HUES6 (cell line): ENCODE data around the gene PHYH.

Experiments
- H3K27ac ChIP-seq: 2 replicates; pipeline ENCODE4 v1.7.0; 2013; ENCODE audit warnings: low read depth, mild to moderate bottlenecking, low read length, inconsistent platforms
- H3K27me3 ChIP-seq: 2 replicates; pipeline ENCODE4 v1.6.1; 2013; ENCODE audit warnings: low read length; ENCODE audit not compliant: control insufficient read depth, insufficient read depth
- H3K36me3 ChIP-seq: 2 replicates; pipeline ENCODE4 v1.6.1; 2013; ENCODE audit warnings: low read length; ENCODE audit not compliant: control insufficient read depth, insufficient read depth
- H3K4me1 ChIP-seq: 2 replicates; pipeline ENCODE4 v1.6.1; 2013; ENCODE audit warnings: low read length; ENCODE audit not compliant: control insufficient read depth, insufficient read depth
- H3K4me3 ChIP-seq: 2 replicates; pipeline ENCODE4 v1.5.1; 2013; ENCODE audit warnings: low read depth, low read length
- H3K9ac ChIP-seq: one replicate; pipeline ENCODE4 v1.6.1; 2013; ENCODE audit warnings: mild to moderate bottlenecking, low read length
- H3K9me3 ChIP-seq: 2 replicates; pipeline ENCODE4 v1.6.1; 2013; ENCODE audit warnings: low read depth, low read length; ENCODE audit not compliant: control insufficient read depth, insufficient read depth

Gene PHYH

DNA sequence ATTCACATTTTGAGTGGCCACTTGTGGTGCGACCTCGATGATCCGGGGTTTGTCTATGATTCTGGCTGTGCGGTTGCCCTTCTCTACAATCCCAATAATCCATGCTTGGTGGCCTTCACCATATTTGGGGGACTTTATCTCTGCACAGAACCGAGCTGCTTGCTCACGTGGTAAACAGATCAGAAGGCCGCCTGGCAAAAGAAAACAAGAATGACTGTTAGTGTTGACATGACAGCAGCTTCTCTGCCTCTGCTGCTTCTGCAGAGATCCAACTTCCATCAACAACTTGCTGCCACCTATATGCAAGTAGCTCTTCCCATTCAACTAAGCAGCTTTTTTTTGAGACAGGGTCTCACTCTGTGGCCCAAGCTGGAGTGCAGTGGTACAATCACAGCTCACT is 19.3 kb upstream of the PHYH start:
- Histone ChIP-seq H3K36me3 (peaks cover 61% of the 10 kb centered on the region), H3K4me3 (no peak overlapping the region), H3K4me1 (no peaks in the 10 kb centered on the region), H3K27me3 (no peaks in the 10 kb centered on the region), H3K9me3 (no peaks in the 10 kb centered on the region), H3K27ac (no peak overlapping the region), H3K9ac (no peak overlapping the region)

DNA sequence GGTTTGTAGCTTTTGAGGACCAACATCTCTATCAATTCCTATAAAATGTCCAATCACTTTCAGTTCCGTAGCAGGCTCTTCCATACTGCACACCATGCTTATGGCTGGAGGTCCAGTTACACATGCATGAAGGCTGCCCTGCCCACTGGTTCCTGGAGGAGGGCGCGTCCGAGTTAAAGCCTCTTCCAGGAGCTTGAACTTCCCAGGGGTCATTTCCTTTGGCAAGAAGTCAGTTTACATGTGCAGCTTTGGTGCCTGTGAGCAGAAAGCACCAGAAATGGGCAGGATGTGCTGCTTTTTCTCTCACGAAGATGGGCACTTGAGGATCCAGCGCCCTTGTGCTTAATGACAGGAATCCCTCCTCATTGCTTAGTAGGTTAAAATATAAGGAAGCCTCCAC is 17.6 kb upstream of the PHYH start:
- H3K4me1 ChIP-seq = no peaks in the 10 kb centered on the region
- peaks cover 44% of the 10 kb centered on the region for H3K36me3 ChIP-seq

DNA sequence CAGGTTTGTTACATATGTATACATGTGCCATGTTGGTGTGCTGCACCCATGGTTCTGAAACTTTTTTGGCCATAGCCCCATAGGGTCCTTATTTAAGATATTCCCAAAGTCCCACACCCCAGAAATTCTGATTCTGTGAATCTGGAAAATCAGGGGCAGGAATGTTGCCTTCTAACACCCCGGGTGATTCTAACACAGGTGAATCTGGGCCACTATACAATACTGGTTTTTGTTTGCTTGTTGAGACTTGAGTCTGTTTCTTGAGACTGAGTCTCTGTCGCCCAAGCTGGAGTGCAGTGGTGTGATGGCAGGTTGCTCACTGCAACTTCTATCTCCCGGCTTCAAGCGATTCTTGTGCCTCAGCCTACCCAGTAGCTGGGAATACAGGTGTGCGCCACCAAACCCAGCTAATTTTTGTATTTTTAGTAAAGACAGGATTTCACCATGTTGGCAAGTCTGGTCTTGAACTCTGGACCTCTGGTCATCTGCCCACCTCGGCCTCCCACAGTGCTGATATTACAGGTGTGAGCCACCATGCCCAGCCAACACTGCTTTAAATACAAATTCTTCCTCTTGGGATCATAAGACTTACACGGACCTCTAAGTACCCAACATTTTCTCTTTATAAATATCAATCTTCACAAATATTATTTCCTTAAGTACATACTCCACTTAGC is 16.9 kb upstream of the PHYH start:
- H3K9ac ChIP-seq = no peak overlapping the region

More for the DNA sequence above, 17.6 kb upstream of the PHYH start:
- H3K27me3 ChIP-seq = no peaks in the 10 kb centered on the region
- no peak overlapping the region for H3K9ac ChIP-seq
- no peak overlapping the region for H3K4me3 ChIP-seq
- H3K9me3 ChIP-seq = no peaks in the 10 kb centered on the region
- H3K27ac ChIP-seq = no peak overlapping the region

DNA sequence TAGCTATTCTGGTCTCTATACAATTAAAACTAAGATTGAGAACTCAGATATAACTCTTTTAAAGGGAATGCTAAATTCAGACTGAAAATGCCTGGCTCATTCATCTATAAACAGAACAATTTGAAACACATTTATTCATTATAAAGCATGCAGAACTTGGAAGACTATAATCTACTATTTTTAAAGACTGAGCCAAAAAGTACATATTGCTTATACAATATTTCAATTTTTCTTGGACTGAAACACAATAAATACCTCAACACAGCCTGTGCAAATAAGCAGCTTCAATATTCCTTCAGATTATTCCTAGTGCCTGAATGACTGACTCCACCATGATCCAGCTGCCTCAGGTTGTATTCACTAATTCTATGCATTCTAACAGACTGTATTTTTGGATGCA is 15.5 kb upstream of the PHYH start:
- no peaks in the 10 kb centered on the region for H3K4me1 ChIP-seq
- no peak overlapping the region for H3K4me3 ChIP-seq
- no peak overlapping the region for H3K27ac ChIP-seq
- no peaks in the 10 kb centered on the region for H3K9me3 ChIP-seq
- H3K36me3 ChIP-seq = peaks cover 23% of the 10 kb centered on the region
- H3K27me3 ChIP-seq = no peaks in the 10 kb centered on the region
- no peak overlapping the region for H3K9ac ChIP-seq

More for the DNA sequence above, 16.9 kb upstream of the PHYH start:
- Histone ChIP-seq H3K4me1 (no peaks in the 10 kb centered on the region), H3K9me3 (no peaks in the 10 kb centered on the region), H3K36me3 (peaks cover 37% of the 10 kb centered on the region), H3K27ac (no peak overlapping the region), H3K27me3 (no peaks in the 10 kb centered on the region), H3K4me3 (no peak overlapping the region)

DNA sequence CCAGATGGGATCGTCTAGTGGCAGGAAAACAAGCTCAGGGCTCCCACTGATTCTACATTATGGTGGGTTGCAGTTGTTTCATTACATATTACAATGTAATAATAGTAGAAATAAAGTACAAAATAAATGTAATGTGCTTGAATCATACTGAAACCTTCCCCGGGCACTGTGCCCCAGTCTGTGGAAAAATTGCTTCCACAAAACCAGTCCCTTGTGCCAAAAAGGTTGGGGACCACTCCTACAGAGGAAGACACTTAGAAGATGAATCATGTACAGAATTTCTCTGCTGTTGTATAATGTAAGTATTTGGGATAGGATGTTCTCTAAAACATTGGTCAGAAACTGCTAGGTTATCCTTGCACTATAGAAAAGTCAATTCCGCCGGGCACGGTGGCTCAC is 11.3 kb upstream of the PHYH start:
- H3K27ac ChIP-seq = no peak overlapping the region
- H3K9ac ChIP-seq = no peak overlapping the region

DNA sequence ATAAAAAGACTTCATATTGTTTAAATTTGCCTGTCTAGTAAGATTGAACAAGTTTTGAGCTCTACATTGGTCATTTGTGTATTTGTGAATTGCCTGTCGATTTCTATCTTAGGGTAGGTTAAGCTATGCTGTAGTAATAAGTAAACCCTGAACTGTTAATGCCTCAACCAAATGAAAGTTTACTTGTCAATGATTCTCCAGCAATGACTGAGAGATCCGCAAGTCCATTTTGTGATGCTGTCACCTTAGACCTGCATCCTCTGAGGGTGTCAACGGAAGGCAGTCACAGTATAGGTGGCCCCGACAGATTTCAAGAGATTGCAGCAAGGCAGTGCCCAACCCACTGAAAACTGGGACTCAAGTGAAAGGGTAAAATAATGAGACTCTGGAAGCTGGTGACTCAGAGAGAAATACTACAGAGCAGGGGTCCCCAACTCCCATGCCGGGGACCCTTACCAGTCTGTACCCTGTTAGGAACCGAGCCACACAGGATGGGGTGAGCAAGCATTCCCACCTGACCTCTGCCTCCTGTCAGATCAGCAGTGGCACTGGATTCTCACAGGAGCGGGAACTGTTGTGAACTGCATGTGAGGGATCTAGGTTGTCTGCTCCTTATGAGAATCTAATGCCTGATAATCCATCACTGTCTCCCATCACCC is 10.8 kb upstream of the PHYH start:
- no peaks in the 10 kb centered on the region for H3K9me3 ChIP-seq
- H3K27me3 ChIP-seq = no peaks in the 10 kb centered on the region
- H3K4me1 ChIP-seq = no peaks in the 10 kb centered on the region
- no peak overlapping the region for H3K27ac ChIP-seq
- H3K36me3 ChIP-seq = no peaks in the 10 kb centered on the region
- H3K9ac ChIP-seq = no peak overlapping the region
- H3K4me3 ChIP-seq = no peak overlapping the region

More for the DNA sequence above, 11.3 kb upstream of the PHYH start:
- Histone ChIP-seq H3K27me3 (no peaks in the 10 kb centered on the region), H3K4me1 (no peaks in the 10 kb centered on the region), H3K9me3 (no peaks in the 10 kb centered on the region), H3K4me3 (no peak overlapping the region), H3K36me3 (no peaks in the 10 kb centered on the region)

DNA sequence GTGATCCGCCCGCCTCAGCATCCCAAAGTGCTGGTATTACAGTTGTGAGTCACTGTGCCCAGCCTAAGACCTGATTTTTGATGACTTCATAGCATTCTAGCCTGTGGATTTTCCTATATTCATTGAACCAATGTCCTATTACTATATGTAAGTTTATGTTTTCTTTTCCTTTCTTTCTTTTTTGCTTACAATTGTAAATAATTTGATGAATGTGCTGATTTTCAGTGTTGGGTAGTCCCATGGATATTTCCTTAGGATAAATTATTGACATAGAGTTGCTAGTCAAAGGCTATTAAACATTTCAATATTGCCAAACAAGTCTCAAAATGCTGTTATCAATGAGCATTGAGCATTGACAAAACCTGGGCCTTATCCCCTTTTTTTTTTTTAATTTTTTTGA is 9.9 kb upstream of the PHYH start:
- H3K27ac ChIP-seq = no peak overlapping the region
- no peaks in the 10 kb centered on the region for H3K9me3 ChIP-seq
- H3K36me3 ChIP-seq = no peaks in the 10 kb centered on the region
- H3K27me3 ChIP-seq = no peaks in the 10 kb centered on the region
- no peak overlapping the region for H3K4me3 ChIP-seq
- no peak overlapping the region for H3K9ac ChIP-seq
- H3K4me1 ChIP-seq = no peaks in the 10 kb centered on the region

DNA sequence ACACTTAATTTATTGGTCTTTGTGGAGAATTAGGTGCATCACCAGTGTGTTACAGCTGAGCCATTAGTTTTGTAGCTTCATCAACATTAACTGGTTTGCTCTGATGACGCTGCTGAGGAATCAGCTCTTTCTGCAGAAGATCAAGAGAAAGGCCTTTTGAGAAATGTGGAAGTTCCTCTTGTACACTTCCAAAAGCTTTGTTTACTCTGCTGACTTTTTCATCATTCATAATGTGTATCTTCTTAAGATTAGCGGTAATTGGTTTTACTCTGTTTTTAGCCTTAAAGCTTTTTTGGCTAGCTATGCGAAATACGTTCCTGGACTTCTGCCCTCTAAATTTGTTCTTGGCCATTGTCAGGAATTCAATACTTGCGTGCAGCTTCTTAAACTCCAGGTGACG is 8.2 kb upstream of the PHYH start:
- no peaks in the 10 kb centered on the region for H3K27me3 ChIP-seq
- no peaks in the 10 kb centered on the region for H3K36me3 ChIP-seq

DNA sequence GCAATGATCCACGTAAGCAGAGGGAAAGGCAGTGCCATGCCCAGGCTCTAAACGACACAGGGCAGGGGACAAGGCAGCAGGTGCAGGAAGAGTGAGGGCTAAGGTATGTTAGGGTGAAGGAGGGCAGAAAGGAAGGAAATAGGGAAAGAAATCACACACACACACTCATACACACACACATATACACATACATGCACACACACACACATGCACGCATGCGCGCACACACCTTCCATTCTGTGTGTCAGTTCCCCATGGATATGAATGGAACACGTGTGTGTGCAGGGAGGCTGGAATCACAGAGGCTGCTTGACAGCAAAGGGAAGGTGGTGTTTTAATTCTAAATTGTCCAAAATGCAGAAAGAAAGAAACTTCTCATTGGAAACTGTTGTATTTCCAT is 6.2 kb upstream of the PHYH start:
- Histone ChIP-seq H3K27ac (no peak overlapping the region), H3K36me3 (no peaks in the 10 kb centered on the region), H3K27me3 (no peaks in the 10 kb centered on the region), H3K9me3 (no peaks in the 10 kb centered on the region), H3K4me3 (no peak overlapping the region), H3K4me1 (no peaks in the 10 kb centered on the region), H3K9ac (no peak overlapping the region)

More for the DNA sequence above, 8.2 kb upstream of the PHYH start:
- H3K9me3 ChIP-seq = no peaks in the 10 kb centered on the region
- no peaks in the 10 kb centered on the region for H3K4me1 ChIP-seq
- H3K4me3 ChIP-seq = no peak overlapping the region
- H3K27ac ChIP-seq = no peak overlapping the region
- no peak overlapping the region for H3K9ac ChIP-seq

DNA sequence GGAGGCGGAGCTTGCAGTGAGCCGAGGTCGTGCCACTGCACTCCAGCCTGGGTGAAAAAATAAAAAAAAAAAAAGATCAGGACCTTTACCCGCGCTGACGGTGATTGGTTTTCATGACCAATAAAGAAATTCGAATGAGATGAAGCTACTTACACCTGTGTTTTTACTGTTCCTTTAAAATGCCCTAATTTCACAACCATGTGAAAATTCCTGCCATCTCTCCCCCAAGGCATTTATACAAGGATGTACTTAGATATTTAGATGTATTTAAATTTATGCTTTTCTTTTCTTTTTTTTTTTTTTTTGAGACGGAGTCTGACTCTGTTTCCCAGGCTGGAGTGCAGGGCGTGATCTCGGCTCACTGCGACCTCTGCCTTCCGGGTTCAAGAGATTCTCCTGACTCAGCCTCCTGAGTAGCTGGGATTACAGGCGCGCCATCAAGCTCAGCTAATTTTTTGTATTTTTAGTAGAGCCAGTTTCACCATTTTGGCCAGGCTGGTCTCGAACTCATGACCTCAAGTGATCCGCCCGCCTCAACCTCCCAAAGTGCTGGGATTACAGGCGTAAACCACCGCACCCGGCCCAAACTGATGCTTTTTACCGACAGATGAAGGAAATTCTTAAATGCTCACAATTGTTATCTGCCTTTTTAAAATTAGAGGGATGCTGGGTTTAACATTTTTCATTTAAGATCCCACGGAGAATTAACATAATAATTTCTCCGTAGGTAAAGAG is 3.1 kb upstream of the PHYH start:
- no peaks in the 10 kb centered on the region for H3K9me3 ChIP-seq
- H3K36me3 ChIP-seq = no peaks in the 10 kb centered on the region
- H3K9ac ChIP-seq = no peak overlapping the region
- H3K27me3 ChIP-seq = no peaks in the 10 kb centered on the region
- no peak overlapping the region for H3K27ac ChIP-seq
- no peak overlapping the region; the same call in 1 of the 2 replicates for H3K4me3 ChIP-seq
- 0 out of 2 replicates have a peak, but pooled peaks cover 4% of the 10 kb centered on the region for H3K4me1 ChIP-seq
